Fibroblast of mammary gland (primary cell): Measurements from ENCODE around the gene PROC.

Source experiments
- DNase-seq: peaks from one replicate; pipeline ENCODE4 v3.0.0-alpha.2; 2010; ENCODE audit warnings: low read depth
- H3K4me3 ChIP-seq: 2 replicates; pipeline ENCODE4 v1.5.1; 2011; ENCODE audit warnings: low read depth, mild to moderate bottlenecking, low read length, moderate library complexity; ENCODE audit not compliant: control insufficient read depth
- CTCF ChIP-seq: conservative IDR thresholded peaks from 2 replicates; pipeline ENCODE4 v1.5.1; 2011; ENCODE audit warnings: low read depth, low read length, inconsistent platforms; ENCODE audit not compliant: control insufficient read depth, insufficient read depth

Gene PROC

GRCh38 chr2:127472268-127472667 is 54.0 kb downstream of the PROC start:
- TF ChIP-seq CTCF = no peak
- DNase-seq = no peak

GRCh38 chr2:127475788-127476187 is 57.6 kb downstream of the PROC start:
- no peak for TF ChIP-seq CTCF
- no peak overlapping the region for H3K4me3 ChIP-seq
- no peak for DNase-seq

More at GRCh38 chr2:127472268-127472667, 54.0 kb downstream of the PROC start:
- no peak overlapping the region for H3K4me3 ChIP-seq
